Ramos (cell line): ENCODE results near the gene STK32B.
"Not testable (repeated sequence)": the region's sequence is repeated elsewhere in the genome, so short reads cannot be mapped to it uniquely, and the experiment has no call there.

ENCODE experiments used
- in situ Hi-C: fragments of 300-500 bp; cut with MboI; formaldehyde crosslinking; loops from one replicate; pipeline ENCODE4 v1.14.3; 2022; ENCODE audit warnings: low sequenced_read_pairs; ENCODE audit not compliant: unreplicated experiment

Gene STK32B

DNA sequence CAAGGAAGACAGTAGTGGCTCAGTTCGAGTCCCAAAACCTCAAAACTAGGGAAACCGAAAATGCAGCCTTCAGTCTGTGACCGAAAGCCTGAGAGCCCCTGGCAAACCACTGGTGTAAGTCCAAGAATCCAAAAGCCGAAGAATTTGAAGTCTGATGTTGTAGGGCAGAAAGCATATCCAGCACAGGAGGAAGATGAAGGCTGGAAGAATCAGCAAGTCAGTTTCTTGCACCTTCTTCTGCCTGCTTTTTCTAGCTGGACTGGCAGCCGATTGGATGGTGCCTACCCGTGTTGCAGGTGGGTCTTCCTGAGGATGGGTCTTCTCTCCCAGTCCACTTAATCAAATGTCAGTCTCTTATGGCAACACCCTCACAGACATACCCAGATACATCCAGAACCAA is 95.0 kb downstream of the STK32B start:
- in situ Hi-C loops: no loop called here

DNA sequence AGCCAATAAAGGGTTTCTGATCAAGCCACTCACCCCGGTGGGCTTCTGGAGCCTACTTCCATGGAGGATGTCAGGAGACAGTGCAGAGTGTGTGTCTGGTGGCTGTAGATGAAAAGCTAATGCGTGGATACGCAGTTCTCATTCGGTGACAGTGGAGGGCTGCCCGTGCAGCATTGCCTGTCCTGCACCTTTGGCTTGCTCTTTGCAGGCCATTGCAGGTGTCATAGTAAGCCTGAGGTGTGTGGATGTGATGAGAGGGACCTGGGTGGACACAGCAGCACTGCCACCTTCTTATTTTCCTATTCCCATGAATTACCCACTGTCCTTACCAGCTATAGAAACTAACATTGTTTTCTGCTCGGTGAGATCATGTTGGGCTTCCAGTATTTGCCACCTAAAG is 101.2 kb downstream of the STK32B start:
- in situ Hi-C loops: no loop called here

DNA sequence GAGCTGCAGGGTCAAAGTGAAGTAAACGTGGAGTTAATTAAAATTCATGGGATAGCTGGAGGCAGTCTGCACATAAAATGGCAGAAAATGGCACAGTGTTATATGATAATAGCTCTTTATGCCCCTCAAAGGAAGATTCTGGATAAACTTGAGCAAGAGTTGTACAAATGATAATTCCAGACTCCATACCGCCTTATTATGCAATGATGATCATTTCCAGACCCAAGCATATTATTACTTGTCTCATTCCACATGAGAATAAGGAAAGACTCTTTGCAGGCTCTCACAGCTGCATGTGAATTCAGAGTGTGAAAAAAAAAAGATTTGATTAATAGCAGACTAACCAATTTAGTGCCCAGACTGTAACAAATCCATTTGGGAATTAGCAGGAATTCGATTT is 105.4 kb downstream of the STK32B start:
- in situ Hi-C loops: no loop called here

DNA sequence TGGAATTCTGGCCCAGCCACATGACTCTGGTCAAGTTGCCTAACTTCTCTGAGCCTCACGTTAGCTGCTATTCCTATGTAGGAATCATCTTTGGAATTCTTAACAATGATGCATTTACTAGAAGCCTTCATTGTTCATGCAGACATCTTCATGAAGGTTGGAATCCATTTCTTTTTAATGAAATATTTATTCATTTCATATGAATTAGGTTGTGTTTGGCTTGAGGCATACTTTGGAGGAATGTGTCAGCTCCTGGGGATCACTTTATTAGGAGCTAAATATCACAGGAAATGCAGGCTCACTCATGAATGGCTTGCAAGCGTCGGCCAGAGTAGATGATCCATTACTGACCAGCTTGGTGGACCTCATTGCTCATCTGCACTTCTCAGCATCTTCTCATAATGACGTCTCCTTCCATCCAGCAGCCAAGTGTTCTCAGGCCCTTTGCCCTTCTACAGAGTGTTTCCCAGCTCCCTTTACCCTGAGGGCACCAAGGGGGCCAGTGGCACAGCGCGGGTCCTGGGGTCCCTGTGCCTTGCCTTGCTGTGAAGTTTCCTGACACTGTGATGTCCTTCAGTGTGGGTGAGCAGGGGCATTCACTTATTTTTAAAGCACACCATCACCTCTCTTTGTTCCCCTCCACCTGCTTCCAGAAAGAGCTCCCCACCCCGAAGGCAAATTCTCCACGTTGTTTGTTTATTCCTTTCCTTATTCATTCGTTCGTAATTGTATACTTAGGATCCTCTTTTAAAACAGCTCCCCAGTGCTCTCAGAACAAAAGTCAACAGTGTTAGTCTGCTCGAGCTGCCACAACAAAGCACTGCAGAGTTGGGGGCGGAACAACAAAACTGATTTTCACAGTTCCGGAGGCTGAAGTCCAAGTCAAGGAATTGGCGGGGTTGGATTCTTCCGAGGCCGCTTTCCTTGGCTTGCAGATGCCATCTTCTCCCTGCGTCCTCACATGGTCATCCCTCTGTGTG is 106.8 kb downstream of the STK32B start:
- in situ Hi-C loops: no loop called here

DNA sequence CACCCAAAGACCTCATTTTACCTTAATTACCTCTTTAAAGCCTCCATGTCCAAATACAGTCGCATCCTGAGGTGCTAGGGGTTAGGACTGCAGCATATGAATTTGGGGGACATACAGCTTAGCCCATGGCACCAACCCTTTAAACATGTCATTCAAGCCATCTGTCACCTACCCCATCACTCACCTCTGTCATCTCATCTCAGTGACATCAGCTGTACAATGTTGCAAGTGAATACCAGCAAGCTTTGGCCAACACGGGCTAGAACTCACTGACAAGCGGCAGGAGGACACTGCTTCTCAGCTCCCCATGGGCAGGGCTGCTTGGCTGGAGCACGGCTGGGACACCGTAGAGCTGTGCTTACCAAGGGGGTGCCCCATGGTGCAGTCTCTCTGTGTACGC is 107.5 kb downstream of the STK32B start:
- in situ Hi-C loops: no loop called here

DNA sequence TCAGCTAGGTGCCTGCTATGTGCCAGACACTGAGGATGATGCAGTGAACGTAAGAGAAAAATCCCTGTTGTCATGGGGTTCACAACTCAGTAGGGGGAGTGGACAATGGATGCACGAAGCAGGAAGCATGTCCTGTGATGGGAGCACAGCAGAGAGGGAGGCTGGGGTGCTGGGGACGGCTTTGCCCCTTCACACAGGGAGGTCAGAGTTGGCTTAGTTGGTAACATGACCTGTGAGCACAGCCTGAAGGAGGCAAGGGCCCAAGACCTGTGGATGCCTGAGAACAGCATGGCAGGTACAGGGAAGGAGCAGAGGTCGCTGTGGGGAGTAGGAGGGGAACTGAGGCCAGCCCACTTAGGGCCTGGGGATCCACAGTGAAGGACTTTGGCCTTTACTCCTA is 109.4 kb downstream of the STK32B start:
- in situ Hi-C loops: no loop called here

DNA sequence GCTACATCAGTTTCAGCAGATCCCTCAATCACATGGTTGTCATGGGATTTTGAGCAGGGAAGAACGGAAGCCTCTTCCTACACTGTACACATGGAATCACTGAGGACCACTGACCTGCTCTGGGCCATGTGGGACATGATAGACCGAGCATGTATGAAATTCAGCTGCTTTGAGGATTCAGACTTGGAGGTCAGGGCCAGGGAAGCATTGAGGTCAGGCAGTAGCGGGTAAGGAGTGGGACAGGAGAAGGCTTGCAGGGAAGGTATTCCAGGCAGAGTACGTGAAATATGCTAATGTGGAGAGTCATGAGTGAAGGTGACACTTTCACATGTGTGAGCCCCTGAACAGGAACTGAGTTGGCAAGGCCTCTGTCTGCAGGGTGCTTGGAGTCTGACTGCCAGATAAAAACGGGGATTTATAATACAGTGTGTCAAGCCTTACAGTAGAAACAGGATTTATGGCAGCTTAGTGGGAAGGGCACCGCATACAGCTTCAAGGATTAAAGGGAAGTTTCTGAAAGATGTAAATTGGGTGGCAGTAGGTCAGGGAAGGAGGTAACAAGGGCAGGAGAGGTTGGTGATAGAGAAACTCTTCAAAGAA is 111.7 kb downstream of the STK32B start:
- in situ Hi-C loops: no loop called here

DNA sequence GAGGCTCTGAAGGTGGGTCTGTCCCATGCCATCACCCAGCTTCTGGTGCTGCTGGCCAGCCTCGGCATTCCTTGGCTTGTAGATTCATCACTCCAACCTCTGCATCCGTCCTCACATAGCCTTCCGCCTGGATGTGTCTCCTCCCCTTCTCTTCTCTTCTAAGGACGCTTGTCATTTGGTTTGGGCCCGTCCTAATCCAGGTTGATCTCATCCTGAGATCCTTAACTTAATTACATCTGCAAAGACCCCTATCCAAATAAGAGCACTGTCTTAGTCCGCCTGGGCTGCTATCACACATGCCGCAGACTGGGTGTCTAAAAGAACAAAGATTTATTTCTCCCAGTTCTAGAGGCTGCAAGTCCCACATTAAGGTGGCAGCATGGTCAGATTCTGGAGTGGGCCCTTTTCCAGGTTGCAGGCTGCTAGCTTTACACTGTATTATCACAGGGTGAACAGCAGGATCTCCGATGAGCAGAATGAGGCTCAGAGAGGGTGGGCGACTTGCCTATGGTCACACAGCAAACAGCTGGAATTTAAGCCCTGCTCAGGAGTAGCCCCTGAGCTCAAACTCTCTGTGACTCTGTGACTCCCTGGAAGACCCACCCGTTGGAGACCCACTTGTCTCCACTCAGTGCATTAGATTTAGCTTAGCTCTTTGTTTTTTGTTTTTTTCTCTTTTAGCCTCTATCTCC is 113.1 kb downstream of the STK32B start:
- in situ Hi-C loops: no loop called here

DNA sequence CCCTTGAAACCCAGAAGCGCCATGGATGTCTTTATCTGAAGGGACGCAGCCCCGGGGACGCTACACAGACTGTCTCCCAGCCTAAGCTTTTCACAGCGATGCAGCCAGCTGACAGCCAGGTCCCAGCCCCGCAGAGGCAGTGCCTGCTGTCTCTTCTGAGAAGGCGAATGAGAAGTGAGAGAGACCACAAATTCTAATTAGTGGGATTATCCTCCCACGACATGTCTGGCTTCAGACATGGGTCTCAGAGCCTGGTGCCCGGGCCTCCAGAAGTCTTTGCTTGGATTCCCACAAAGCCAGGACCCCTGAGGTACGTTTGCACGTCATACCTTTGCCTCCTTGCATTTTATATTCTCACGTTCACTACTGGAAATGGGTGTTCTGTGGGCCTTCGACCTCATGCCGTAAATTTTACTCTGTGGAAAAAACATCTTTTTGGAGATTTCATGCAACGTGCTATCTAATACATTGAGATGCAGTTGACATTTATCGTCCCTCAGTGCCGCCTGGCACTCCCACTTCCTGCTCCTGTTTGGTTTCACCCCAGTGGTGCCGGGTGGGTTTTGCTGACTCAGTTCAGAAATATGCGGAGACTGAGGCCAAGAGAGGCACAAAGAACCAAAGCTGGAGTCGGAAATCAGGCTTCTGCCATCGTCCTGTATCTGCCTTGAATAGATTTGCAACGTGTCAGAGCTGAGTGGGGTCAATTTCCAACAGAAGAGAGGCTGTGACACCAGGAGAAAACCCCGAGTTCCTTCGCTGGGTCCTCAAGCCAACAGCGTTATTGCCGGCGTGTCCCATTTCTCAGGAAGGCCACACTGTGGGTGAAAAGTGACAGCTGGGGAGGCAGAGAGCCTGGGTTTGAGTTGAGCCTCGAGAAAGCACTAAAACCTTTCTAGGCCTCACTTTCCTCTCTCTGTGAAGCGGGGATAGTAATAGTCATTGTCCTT is 114.4 kb downstream of the STK32B start:
- in situ Hi-C loops: no loop called here

DNA sequence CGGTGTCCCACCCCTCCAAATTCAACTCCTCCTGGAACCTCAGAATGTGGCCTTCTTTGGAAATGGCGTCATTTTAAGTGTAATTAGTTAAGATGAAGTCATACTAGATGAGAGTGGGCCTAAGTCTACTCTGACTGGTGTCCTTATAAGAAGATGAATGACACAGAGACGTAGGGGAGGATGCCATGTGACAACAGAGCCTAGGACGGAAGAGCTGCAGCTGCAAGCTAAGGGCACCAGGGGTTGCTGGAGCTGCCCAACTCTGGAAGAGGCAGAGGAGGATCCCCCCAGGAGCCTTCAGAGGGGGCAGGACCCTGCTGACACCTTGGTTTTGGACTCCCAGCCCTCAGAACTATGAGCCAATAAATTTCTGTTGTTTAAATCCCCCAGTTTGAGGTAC is 115.1 kb downstream of the STK32B start:
- in situ Hi-C loops: no loop called here

DNA sequence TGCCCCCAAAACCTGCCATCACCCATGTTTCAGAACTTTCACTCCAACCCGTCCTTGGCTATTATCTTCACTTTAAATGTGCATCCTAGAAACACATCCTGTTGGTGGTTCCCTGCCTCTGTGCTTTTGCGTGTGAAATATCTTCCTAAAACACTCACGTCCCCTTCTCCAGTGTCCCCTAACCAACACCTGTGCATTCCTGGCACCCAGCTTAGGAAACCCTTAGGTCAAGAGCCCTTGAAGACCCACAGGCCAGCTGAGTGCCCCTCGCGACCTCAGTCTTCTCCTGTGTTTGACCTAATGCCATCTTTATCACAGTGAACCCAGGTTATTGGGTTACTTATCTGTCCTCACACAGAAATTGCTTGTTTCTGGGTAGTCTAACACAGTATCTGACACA is 117.6 kb downstream of the STK32B start:
- in situ Hi-C loops: no loop called here

DNA sequence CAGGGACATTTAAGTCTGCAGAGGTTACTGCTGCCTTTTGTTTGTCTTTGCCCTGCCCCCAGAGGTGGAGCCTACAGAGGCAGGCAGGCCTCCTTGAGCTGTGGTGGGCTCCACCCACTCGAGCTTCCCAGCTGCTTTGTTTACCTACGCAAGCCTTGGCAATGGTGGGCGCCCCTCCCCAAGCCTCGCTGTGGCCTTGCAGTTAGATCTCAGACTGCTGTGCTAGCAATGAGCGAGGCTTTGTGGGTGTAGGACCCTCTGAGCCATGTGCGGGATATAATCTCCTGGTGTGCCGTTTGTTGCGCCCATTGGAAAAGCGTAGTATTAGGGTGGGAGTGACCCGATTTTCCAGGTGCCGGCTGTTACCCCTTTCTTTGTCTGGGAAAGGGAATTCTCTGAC is 124.6 kb downstream of the STK32B start:
- in situ Hi-C loops: not testable (repeated sequence)

DNA sequence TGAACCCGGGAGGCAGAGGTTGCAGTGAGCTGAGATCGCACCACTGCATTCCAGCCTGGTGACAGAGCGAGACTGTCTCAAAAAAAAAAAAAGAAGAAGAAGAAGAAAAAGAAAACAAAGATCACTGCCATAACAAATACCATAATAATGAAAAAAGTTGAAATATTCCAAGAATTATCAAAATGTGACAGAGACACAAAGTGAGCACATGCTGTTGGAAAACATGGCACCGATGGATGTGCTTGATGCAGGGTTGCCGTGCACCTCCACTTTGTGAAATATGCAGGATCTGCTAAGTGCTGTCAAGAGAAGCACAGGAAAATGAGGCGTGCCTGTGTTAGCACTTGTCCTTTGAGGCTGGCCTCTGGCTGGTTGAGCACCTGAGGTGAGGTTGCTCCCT is 133.3 kb downstream of the STK32B start:
- in situ Hi-C loops: no loop called here

DNA sequence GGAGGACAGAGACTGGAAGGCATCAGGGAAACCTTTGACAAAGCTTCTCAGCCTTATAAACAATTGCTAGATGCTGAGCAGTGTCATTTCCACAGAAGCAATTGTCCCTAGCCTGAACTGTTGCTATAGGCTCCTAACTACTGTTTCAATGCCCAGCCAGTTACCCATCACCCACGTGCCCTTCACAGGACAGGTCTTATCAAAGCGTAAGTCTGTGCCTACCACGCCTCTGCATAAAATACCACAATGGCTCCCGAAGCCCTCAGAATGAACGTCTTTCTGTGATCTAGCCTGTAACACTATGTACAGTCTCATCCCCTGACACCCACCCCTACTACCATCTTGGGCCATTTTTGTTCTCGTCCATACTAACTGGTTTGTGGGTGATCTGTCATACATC is 134.3 kb downstream of the STK32B start:
- in situ Hi-C loops: no loop called here

DNA sequence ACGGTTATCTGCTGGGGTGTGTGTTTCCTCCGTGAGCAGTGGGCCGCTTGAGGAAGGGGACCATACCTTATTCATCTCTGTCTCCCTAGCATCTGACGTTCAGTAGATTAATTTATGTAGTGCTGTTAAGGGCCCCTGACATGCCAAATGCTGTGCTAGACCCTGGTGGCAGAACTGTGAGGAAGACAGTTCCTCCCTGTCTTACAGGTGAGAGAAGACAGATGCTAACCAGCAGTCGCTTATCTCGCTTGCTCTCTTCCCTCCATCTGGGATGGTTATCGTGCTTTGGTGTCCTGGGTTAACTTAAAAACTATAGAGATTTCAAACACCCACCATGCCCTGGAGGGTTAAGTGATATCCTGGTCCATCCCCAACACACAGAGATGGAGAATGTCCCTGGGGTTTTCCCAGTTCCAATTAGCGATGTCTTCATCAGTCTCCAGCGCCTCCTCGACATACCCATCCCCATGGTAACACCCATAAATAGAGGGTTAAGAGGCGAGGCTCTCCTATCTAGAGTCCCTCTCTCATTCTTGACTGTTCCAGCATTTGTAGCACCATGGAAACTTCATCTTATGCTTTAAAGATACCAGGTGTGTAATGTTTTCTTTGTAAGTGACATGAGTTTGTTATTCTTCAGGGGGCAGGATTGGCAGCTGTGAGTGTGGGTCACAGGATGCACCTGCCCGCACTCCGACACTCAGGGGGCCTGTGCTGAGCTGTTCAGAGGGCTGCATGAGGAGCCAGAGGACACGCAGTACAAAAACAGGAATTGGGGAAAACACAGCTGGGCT is 135.2 kb downstream of the STK32B start:
- in situ Hi-C loops: no loop called here

DNA sequence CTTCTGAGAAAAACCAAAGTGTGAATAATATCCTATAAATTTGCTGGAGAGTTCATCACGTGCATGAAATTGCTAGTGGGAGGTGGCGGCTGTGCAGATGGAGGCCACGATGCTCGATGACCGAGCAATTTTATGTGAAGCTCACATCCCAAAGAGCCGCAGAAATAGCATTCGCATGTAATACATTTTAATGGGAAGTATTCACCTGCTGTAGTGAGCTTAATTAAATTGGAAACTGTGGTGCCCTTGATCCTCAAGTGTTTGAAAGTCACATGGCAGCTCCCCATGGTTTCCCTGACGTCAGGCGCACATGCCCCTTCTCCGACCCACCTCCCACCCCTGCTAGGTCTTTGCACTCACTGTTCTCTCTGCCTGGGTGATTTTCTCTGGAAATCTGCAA is 136.8 kb downstream of the STK32B start:
- in situ Hi-C loops: no loop called here

DNA sequence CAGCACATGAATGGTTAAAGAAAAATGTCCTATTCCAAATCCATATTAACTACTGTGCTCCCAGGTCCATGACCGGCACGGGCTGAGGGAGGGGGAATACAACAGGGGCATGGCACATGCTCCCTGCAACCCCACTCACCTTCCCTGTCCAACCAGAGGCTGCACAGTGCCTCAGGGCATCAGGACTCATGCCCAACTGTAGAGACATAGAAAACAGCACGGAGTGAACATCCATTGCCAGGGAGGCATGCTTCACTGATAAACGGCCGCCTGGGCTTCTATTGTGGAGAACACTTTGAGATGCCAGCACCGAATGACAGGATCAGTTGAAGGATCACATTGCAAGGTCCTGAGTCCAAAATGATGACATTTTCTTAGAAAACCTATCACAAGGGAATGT is 140.6 kb downstream of the STK32B start:
- in situ Hi-C loops: no loop called here

DNA sequence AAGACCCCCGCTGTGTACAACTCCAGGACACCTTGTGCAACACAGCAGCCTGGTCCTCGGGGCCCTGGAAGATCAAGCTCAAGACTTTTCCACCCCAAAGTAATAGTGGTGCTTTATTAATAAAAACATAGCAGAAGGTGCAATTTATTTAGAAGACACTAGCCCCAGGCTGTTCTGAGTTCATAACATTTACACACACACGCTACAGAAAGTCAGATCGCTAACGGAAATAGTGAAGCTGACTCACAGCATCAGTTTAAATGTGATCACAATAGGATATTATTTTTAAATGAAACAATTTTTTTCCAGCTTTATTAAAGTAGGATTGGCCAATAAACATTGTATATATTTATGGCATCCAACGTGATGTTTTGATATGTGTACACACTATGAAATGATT is 141.0 kb downstream of the STK32B start:
- in situ Hi-C loops: no loop called here

DNA sequence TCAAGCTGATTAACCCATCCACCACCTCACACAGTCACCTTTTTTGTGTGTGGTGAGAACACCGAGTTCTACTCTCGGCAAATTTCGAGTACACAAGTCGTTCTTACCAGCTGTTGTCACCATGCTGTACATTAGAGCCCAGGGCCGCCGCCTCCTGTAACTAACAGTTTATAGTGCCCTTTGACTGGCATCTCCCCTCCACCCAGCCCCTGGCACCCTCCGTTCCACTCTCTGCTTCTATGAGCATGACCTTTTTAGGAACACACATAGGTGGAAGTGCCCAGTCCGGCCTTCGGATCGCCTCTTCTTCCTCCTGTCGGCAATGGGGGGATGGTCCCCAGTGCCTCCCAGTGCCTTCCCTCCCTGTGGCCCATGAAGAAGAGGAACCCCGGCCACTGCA is 141.4 kb downstream of the STK32B start:
- in situ Hi-C loops: no loop called here
